Measurements from ENCODE around the gene SCLT1. TPM values are rescaled to one million over a fixed set of nuclear protein-coding genes. Genes with fewer than 3 reads are reported as not detected.

SCLT1 gene
- total and polyA plus RNA-seq, 2 of the 13 experiments (the other 11 are each of a cell fraction or from before 2014, with no cell fraction given) = 1.5 to 8.7 TPM

DNA sequence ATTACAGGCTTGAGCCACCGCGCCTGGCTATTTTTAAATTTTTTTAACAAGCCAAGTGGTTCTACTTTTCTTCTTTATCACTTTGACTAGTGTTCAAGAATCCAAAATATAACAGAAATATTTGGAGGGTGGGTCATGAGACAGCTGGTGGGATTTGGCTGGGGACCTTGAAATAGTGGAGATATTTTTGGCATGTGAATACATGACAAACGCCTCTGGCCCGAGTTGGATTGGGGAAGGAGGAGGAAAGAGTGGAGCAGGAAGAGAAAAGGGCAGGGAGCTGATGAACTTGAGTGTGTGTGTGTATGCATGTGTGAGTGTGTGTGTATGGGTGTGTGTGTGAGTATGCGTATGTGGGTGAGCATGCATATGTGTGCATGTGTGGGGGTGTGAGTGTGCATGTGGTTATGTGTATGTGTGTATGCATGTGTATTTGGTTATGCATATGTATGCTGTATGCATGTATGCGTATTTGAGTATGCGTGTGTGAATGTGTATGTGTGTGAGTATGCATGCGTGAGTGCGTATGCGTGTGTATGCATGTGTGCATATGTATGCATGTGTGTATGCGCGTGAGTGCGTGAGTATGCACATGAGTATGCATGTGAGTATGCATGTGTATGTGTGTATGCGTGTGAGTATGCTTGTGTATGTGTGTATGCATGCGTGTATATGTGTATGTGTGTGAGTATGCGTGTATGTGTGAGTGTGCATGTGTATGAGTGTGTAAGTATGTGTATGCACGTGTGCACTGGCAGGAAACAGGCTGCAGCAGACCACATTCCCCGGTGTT is 234.3 kb downstream of the SCLT1 start (continued):
- TF ChIP-seq PAXIP1 (CRISPR knock-in tag; conservative IDR thresholded peaks at IDR 0.05) (no peak), ZMYM2 (CRISPR knock-in tag; IDR thresholded peaks at IDR 0.05) (no peak), GRHL1 (CRISPR knock-in tag; conservative IDR thresholded peaks at IDR 0.05) (no peak)

DNA sequence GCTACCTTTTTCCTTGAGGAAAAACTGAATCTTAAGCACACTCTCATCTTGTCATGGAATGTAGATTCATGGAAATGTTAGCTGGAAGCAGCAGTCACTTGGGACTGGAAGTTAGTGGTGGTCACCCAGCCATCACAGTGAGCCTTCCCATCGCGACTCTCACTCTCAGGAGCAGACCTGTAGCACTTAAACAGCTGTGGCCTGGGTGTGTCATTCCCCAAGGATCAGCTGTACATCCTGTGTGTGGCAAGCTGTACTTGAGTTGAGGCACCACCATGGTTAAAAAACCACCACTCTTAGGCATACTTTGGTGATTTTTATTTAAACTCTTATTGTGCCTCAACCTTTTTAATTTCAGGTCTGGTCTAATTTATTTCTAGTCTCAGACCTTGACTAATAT is 237.1 kb downstream of the SCLT1 start:
- BruUV-seq (replicated peaks) = no TSS peak
- H3K79me2 ChIP-seq (ENCODE audit: insufficient read depth, low read length) = no peaks in the 10 kb centered on the region
- H3K9ac ChIP-seq (ENCODE audit: insufficient read depth, low read depth, low read length) = no peak overlapping the region
- CTCF ChIA-PET (ENCODE audit: low intra/inter-chr PET ratio, low total read pairs) = no interaction called here
- 96% methylated on average over 2 of the region's 2 CpGs for WGBS (ENCODE audit: low lambda C conversion rate)
- H3K4me1 ChIP-seq (ENCODE audit: insufficient read depth, low read length) = no peaks in the 10 kb centered on the region
- no peaks in the 10 kb centered on the region for H3K9me3 ChIP-seq (ENCODE audit: low read length)
- FAIRE-seq (no peak), DNase-seq (ENCODE audit: low spot score) (no peak), ATAC-seq (no peak)
- in situ Hi-C loops (cut with HindIII; ENCODE audit: extremely low pct_ligation_motif_present, low pct_unique_long_range_greater_than_20kb) (no loop called here), intact Hi-C loops (cut with micrococcal nuclease; ENCODE audit: unreplicated experiment) (no loop called here)
- no peak overlapping the region for H2AFZ ChIP-seq (ENCODE audit: low read length)
- no peak overlapping the region for H3K4me2 ChIP-seq (ENCODE audit: low read depth, low read length)
- no peaks in the 10 kb centered on the region for H4K20me1 ChIP-seq (ENCODE audit: insufficient read depth, low read length)
- no peak overlapping the region for H3K4me3 ChIP-seq (replicated peaks in 1 of 3; ENCODE audit: insufficient read depth in 1 of 3, low read depth in 2 of 3, low read length in 3 of 3)
- no peak overlapping the region for H3K27ac ChIP-seq (ENCODE audit: extremely low read length, insufficient read depth, low read length)
- no peaks in the 10 kb centered on the region for H3K27me3 ChIP-seq (ENCODE audit: control insufficient read depth in 1 of 2, insufficient read depth in 2 of 2, low read length in 2 of 2)
- H3K36me3 ChIP-seq (replicated peaks in 1 of 2; ENCODE audit: control insufficient read depth in 1 of 2, insufficient read depth in 2 of 2, low read length in 2 of 2) = peaks cover 46 to 94% of the 10 kb centered on the region in 2 experiments
- POLR2A ChIA-PET = no interaction called here
- TF ChIP-seq ZNF790 (CRISPR knock-in tag; IDR thresholded peaks at IDR 0.05; ENCODE audit: borderline replicate concordance) (no peak), JUND (CRISPR knock-in tag; IDR thresholded peaks at IDR 0.05) (no peak), TARDBP (CRISPR knock-in tag; IDR thresholded peaks at IDR 0.05) (no peak), NR2F6 (IDR thresholded peaks at IDR 0.05) (no peak), NR2F6 (CRISPR knock-in tag; IDR thresholded peaks at IDR 0.05) (no peak), HOXA7 (CRISPR knock-in tag; IDR thresholded peaks at IDR 0.05) (no peak), SNAPC2 (CRISPR knock-in tag; IDR thresholded peaks at IDR 0.05) (no peak), KDM2A (CRISPR knock-in tag; IDR thresholded peaks at IDR 0.05; ENCODE audit: borderline replicate concordance, low read depth) (no peak)
- TF ChIP-seq, protein P1, sequence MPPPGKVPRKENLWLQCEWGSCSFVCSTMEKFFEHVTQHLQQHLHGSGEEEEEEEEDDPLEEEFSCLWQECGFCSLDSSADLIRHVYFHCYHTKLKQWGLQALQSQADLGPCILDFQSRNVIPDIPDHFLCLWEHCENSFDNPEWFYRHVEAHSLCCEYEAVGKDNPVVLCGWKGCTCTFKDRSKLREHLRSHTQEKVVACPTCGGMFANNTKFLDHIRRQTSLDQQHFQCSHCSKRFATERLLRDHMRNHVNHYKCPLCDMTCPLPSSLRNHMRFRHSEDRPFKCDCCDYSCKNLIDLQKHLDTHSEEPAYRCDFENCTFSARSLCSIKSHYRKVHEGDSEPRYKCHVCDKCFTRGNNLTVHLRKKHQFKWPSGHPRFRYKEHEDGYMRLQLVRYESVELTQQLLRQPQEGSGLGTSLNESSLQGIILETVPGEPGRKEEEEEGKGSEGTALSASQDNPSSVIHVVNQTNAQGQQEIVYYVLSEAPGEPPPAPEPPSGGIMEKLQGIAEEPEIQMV (CRISPR knock-in tag; IDR thresholded peaks at IDR 0.05; ENCODE audit: low read depth) = no peak
- TF ChIP-seq, protein P2, sequence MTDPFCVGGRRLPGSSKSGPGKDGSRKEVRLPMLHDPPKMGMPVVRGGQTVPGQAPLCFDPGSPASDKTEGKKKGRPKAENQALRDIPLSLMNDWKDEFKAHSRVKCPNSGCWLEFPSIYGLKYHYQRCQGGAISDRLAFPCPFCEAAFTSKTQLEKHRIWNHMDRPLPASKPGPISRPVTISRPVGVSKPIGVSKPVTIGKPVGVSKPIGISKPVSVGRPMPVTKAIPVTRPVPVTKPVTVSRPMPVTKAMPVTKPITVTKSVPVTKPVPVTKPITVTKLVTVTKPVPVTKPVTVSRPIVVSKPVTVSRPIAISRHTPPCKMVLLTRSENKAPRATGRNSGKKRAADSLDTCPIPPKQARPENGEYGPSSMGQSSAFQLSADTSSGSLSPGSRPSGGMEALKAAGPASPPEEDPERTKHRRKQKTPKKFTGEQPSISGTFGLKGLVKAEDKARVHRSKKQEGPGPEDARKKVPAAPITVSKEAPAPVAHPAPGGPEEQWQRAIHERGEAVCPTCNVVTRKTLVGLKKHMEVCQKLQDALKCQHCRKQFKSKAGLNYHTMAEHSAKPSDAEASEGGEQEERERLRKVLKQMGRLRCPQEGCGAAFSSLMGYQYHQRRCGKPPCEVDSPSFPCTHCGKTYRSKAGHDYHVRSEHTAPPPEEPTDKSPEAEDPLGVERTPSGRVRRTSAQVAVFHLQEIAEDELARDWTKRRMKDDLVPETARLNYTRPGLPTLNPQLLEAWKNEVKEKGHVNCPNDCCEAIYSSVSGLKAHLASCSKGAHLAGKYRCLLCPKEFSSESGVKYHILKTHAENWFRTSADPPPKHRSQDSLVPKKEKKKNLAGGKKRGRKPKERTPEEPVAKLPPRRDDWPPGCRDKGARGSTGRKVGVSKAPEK (CRISPR knock-in tag; IDR thresholded peaks at IDR 0.05; ENCODE audit: borderline replicate concordance) = no peak

Measured in HepG2 (cell line).